OCI-M2 (cell line): ENCODE measurements around the gene JKAMP.

Source experiments
- DNase-seq: peaks from one replicate; lab custom pipeline; 2025; ENCODE audit not compliant: unreplicated experiment; lab: John Stamatoyannopoulos, UW

The JKAMP gene

DNA sequence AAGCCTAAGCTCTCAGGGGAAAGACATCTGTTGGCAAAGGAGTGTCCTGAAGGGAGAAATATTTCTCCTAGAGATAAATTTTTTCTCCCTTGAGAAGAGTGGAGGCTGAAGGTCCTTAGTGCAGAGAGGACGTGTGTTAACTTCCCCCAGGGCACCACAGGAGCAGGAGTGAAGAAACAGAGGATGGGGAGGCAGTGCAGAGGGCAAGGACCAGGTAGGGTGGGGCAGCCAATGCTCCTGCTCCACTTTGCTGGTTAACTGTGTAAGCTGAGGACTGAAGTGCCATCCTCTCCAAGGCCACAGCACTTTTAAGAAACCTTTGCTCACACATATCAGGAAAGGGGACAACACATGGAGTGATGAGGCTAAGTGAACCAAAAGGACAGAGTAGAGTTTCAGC, 4.2 kb upstream of the JKAMP start:
- DNase-seq: no peak

- DNase-seq: no peak
These were observed 2.9 kb upstream of the JKAMP start for GRCh38 chr14:59481407-59481806.

DNA sequence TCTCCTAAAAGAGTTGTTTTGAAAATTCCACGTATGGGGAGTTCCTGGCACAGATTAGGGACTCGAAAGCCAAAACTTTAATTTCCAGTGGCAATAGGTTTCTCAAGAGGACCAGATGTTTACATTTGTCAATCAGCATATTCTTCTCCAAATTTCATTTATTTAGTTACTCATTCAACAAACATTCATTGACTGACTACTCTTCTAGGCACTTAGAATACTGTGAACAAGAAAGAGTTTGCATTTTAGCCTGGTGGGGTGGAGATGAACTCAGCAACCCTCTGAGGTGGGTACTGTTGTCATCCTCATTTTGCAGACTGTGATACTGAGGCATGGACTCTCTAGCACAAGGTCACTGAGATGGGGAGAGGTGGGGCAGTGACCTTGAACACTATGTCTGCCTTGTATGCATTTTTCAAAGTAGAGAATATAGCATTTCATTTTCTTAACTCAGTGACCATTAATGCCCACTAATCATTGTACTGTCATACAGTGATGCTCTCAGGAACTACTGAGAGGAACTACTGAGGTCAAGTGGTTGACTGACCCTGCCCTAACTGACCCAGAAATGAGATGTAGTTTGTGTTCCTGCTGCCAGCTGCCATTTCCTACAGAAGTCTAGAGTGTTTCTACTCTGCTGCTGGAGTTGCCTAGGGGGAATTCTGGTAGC, 2.3 kb upstream of the JKAMP start:
- DNase-seq: no peak

DNA sequence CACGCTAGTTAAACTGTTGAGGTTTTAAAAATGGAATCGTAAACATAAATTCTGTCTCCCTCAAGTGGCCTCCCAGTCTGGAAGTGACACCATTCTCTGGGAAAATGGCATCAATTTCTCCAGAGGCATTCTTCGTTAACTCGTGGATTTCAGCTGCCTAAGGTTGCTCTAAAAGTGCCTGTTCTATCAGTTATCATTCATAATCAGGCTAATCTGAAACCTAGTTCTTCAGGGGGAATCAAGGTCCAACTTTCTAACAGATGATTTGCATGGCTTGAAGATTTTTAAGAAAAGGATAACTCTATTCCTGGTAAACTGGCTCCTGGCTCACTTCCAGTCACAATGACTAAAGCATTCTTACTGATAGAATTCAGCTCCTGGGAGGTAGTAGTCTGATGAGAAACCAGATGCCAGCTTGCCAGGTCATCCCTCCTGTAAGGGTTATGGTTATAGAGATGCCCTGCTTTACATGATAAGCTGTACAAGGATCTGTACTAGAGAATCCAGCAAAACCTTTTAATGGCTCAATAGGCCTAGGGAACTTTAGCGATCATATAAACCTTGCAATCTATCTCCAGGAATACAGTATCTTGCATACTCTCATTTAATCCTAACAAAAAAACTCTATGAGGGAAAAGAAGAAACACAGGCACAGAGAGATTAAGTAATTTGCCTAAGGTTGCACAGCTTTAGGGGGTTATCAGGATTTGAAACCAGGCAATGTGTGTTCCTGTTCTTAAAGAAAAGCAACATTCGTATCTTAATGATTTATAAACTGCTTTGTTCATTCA, 1.6 kb upstream of the JKAMP start:
- DNase-seq: no peak

DNA sequence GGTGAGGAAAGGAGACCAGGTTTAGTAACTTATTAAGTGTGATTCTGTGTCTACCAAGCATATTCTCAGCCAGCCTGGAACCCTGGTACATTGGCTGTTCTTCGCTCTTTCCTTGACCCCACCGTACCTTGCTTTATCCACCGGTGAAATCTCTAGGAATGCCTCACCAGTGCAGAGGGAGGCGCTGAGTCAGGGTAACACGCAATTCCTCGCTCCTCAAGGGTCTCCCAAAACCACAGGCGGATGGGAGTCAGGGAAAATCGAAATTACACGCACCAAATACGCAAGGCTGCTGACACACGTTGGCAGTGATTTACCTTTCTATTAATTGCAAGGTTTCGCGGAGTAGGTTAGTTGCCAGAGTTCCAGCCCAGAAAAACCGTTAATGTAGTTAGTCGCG, 954 bp upstream of the JKAMP start:
- DNase-seq: no peak

GRCh38 chr14:59484639-59485175, 390 bp downstream of the JKAMP start:
- DNase-seq: no peak

DNA sequence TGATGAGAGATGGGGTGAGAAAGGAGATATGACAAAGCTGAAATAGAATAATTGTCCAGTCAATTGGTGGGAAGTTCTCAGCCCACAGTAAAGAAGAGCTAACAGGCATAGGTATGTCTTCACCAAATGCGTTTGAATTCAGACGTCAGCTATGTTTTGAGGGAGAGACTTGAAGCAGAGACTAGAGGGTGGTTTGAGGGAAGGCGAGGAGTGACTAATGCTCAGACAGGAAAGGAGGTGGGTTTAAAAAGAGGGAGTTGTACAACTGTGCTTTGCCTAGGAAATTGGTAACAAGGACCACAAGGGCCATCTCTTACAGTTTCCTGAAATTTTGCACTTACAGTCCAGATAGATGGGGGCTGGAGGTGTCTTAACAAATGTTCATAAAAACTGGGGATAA, 6.4 kb downstream of the JKAMP start:
- no peak for DNase-seq

GRCh38 chr14:59492384-59492783, 8.1 kb downstream of the JKAMP start:
- DNase-seq: no peak

DNA sequence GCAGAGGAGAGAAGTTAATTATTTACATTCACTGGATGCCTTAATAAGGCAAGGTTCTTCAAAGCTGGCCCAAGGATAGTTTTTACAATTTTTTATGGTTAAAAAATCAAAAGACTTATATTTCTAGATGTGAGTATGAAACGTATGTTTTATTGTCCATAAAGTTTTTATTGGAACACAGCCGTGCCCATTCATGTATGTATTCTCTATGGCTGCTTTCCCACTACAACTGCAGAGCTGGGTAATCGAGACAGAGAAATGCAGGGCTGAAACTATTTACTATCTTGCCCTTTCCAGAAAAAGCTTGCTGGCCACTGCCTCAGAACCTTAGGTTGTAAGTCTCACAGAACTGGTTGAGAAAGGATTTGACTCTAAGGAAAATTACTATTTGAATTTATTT, 16.4 kb downstream of the JKAMP start:
- DNase-seq: no peak

DNA sequence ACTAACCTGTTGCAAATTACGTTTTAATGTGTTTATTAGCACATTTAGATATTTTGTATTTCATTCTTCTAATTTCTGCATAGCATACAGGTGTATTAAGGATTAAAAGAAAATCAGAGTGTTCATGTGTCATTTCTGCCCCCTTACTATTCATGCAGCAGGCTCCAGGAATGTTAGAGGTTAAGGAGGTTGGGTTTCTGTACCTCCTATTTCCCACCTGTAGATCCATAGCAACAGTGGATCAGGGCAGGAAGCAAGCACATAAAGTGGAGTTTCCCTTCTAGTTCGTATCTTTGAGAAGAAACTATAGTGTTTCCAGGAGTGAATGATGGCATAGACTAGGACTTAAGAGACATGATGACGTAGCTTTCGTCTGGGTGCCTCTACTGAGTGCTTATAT, 18.9 kb downstream of the JKAMP start:
- DNase-seq: no peak

DNA sequence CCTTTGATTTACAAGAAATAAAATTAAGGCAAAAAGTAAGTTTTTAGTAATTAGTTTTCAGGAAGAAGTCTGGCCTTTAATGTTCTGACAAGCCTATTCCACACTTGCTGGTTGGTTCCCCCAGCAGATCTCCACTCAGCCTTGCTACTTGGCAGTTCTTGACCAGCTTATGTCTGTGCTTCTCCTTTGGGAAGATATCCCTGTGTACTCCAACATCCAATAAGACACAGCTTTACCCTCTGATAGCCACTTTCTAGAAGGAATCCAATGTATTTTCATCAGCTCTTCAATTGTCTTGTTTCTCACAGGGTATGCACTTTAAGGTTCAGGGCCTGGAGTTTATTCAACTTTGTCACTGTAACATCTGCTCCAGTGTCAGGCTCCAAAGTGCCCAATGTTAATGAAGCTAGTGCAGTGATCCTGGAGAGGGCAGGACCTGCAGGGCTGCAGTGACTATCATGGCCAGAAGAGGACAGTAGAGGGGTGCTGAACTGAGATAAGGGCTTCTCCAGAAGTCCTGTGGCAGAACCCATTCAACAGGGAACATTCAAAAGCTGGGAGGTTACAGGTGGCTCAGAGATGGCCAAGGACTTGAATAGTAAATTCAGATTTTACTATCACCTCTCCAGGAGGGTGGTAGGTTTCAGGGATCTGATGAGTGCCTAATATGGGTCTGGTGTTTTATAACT, 22.9 kb downstream of the JKAMP start:
- peak; percentile 70 for DNase-seq

- no peak for DNase-seq
These were observed 23.4 kb downstream of the JKAMP start for GRCh38 chr14:59507752-59508103.

GRCh38 chr14:59509101-59509500, 24.8 kb downstream of the JKAMP start:
- DNase-seq: no peak

- no peak for DNase-seq
These were observed 25.7 kb downstream of the JKAMP start for GRCh38 chr14:59510001-59510400.

GRCh38 chr14:59510966-59511365, 26.6 kb downstream of the JKAMP start:
- no peak for DNase-seq

- DNase-seq: no peak
These were observed 27.7 kb downstream of the JKAMP start for GRCh38 chr14:59511916-59512575.

DNA sequence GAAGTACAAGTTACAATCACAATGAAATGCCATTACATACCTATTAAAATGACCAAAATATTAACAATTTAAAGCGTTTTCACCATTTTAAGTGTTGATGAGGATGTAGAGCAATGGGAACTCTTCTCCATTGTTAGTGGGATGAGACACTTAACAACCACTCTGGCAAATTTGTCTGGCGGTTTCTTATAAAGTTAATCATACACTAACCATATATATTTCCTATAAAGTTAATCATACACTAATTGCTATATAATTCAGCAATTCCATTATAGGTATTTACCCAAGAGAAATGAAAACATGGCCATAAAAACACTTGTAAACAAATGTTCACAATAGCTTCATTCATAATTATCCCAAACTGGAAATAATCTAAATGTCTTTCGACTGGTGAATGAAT, 35.9 kb downstream of the JKAMP start:
- no peak for DNase-seq

- DNase-seq: no peak
These were observed 44.9 kb downstream of the JKAMP start for GRCh38 chr14:59529189-59529588.

GRCh38 chr14:59530349-59530748, 46.0 kb downstream of the JKAMP start:
- no peak for DNase-seq

DNA sequence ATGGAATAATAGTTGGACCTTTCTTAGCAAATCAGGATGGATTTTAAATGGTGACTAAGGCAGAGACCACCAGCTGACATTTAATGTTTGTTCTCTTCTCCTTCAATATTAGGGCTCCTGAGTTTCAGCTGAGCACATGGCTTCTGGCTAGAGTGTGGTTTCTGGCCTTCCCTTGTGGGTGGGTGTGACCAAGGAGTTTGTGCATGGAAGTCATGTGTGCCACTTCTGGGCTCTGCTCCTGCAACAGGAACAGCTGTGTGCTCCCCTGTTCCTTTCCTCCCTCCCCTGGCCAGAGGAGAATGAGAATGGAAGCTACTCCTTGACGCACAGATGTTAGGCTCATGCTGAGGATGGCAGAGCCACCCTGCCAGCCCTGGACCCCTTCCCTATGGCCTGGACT, 48.1 kb downstream of the JKAMP start:
- DNase-seq: no peak

GRCh38 chr14:59534361-59534987, 50.2 kb downstream of the JKAMP start:
- no peak for DNase-seq
